ENCODE measurements around the gene GBA2.

GRCh38 chr9:35718721-35719511 is 30.1 kb downstream of the GBA2 start:
- no peak for TF ChIP-seq POLR2AphosphoS5 (IDR thresholded peaks at IDR 0.05; ENCODE audit: low read depth, low read length)
- TF ChIP-seq, protein P1, sequence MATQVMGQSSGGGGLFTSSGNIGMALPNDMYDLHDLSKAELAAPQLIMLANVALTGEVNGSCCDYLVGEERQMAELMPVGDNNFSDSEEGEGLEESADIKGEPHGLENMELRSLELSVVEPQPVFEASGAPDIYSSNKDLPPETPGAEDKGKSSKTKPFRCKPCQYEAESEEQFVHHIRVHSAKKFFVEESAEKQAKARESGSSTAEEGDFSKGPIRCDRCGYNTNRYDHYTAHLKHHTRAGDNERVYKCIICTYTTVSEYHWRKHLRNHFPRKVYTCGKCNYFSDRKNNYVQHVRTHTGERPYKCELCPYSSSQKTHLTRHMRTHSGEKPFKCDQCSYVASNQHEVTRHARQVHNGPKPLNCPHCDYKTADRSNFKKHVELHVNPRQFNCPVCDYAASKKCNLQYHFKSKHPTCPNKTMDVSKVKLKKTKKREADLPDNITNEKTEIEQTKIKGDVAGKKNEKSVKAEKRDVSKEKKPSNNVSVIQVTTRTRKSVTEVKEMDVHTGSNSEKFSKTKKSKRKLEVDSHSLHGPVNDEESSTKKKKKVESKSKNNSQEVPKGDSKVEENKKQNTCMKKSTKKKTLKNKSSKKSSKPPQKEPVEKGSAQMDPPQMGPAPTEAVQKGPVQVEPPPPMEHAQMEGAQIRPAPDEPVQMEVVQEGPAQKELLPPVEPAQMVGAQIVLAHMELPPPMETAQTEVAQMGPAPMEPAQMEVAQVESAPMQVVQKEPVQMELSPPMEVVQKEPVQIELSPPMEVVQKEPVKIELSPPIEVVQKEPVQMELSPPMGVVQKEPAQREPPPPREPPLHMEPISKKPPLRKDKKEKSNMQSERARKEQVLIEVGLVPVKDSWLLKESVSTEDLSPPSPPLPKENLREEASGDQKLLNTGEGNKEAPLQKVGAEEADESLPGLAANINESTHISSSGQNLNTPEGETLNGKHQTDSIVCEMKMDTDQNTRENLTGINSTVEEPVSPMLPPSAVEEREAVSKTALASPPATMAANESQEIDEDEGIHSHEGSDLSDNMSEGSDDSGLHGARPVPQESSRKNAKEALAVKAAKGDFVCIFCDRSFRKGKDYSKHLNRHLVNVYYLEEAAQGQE (IDR thresholded peaks at IDR 0.05; ENCODE audit: insufficient read depth in 1 of 2, low read depth in 2 of 2, low read length in 2 of 2), result no peak
- no peak for TF ChIP-seq SIN3A (IDR thresholded peaks at IDR 0.05; ENCODE audit: borderline replicate concordance, insufficient read depth, low read length)
- TF ChIP-seq FOXP2 (optimal IDR thresholded peaks at IDR 0.05; ENCODE audit: borderline replicate concordance, extremely low read depth, extremely low read length, insufficient read depth), result no peak
- no peak for TF ChIP-seq TAF1 (IDR thresholded peaks at IDR 0.05; ENCODE audit: borderline replicate concordance, insufficient read depth, low read length)

Data from PFSK-1 (cell line).